BLaER1 treated with 17β-estradiol and CSF1 and Interleukin-3, amounts not matched to agents 10 nM and 100 nM (cell line): ENCODE measurements around the gene PRDM16.
A peak's percentile ranks its signal among the peaks of the same experiment; 100 is the strongest.

Experiments used
- H3K27ac ChIP-seq, 11 experiments: shearing (Covaris generic); formaldehyde crosslinking; 2 replicates each; pipeline ENCODE4 v1.8.1; 2022
- H3K27me3 ChIP-seq, 11 experiments: shearing (Covaris generic); formaldehyde crosslinking; 2 replicates each; pipeline ENCODE4 v1.8.1; 2022
- H3K36me3 ChIP-seq, 11 experiments: shearing (Covaris generic); formaldehyde crosslinking; 2 replicates each; pipeline ENCODE4 v1.8.1; 2022
- H3K4me1 ChIP-seq, 10 experiments: shearing (Covaris generic); formaldehyde crosslinking; 2 replicates each; pipeline ENCODE4 v1.8.1; 2022
- H3K4me2 ChIP-seq, 11 experiments: shearing (Covaris generic); formaldehyde crosslinking; 2 replicates each; pipeline ENCODE4 v1.8.1; 2022
- H3K4me3 ChIP-seq, 10 experiments: shearing (Covaris generic); formaldehyde crosslinking; 2 replicates each; pipeline ENCODE4 v1.8.1; 2022
- H3K9ac ChIP-seq, 11 experiments: shearing (Covaris generic); formaldehyde crosslinking; 2 replicates each; pipeline ENCODE4 v1.8.1; 2022
- H3K9me3 ChIP-seq, 11 experiments: shearing (Covaris generic); formaldehyde crosslinking; replicated peaks in 1 of 11; 2 replicates each; pipeline ENCODE4 v1.8.1; 2022
- H4K20me1 ChIP-seq, 11 experiments: shearing (Covaris generic); formaldehyde crosslinking; 2 replicates each; pipeline ENCODE4 v1.8.1; 2022
- Cebpa-rat ChIP-seq, 11 experiments: shearing (Covaris generic); IDR thresholded peaks; 2 replicates each; pipeline ENCODE4 v1.8.1; 2022

Gene PRDM16

GRCh38 chr1:3377604-3378279 is 308.7 kb downstream of the PRDM16 start:
- Histone ChIP-seq H3K4me3 (no peak overlapping the region), H4K20me1 (peaks cover 0 to 85% (median 48%) of the 10 kb centered on the region in 11 experiments; a peak in 16 of 22 replicates), H3K9ac (no peak overlapping the region), H3K27me3 (peaks cover 76 to 90% (median 87%) of the 10 kb centered on the region in 11 experiments), H3K4me2 (no peak overlapping the region), H3K27ac (no peak overlapping the region), H3K4me1 (peaks cover 18 to 57% (median 49%) of the 10 kb centered on the region in 10 experiments; a peak in 19 of 20 replicates), H3K36me3 (no peaks in the 10 kb centered on the region), H3K9me3 (no peaks in the 10 kb centered on the region)
- no peak for TF ChIP-seq Cebpa-rat (IDR thresholded peaks at IDR 0.05)

DNA sequence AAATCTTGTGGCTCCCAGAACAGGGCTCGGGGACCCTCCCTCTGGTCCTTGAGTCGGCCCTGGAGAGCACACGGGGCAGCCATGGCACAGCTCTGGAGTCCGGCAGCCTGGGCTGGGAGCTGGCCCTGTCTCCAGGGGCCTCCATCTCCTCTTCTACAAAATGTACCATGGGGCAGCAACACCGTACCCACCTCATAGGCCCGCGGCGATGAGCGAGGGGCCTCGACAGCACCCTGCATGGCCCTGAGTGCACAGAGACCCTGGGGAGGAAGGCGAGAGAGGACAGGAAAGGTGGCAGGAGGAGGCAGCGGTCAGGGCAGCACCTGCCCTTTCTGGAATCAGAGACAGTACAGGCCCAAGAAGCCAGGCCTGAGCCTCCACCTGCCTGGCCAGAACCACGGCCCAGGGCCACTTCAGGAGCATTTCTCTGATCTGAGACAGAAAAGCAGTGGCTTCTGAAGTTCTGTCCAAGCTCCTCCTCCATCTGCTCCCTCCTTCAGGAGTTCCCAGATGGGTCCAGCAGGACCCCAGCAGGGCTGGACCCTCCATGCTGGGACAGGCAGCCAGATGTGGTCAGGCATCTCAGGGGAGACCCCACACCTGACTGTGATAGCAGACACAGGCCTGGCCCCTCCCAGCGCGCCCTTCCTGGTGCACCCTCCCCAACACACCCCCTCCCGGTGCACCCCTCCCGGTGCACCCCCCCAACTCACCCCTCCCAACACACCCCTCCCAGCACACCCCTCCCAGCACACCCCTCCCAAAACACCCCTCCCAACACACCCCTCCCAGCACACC is 309.6 kb downstream of the PRDM16 start:
- H3K9ac ChIP-seq = no peak overlapping the region
- H4K20me1 ChIP-seq = peaks cover 0 to 85% (median 47%) of the 10 kb centered on the region in 11 experiments; a peak in 16 of 22 replicates

GRCh38 chr1:3379934-3380333 is 310.9 kb downstream of the PRDM16 start:
- Histone ChIP-seq H3K27ac (no peak overlapping the region), H3K4me1 (peaks cover 5 to 49% (median 32%) of the 10 kb centered on the region in 10 experiments; a peak in 19 of 20 replicates), H3K4me3 (no peak overlapping the region), H4K20me1 (peaks cover 0 to 86% (median 47%) of the 10 kb centered on the region in 11 experiments; a peak in 16 of 22 replicates), H3K4me2 (peak overlapping the region in 9 of 11 experiments; percentile 12 to 84 (median 76); a peak in 17 of 22 replicates), H3K36me3 (no peaks in the 10 kb centered on the region), H3K9ac (peak overlapping the region in 1 of 11 experiments; percentile 29; a peak in 1 of 22 replicates), H3K27me3 (peaks cover 67 to 90% (median 84%) of the 10 kb centered on the region in 11 experiments), H3K9me3 (no peaks in the 10 kb centered on the region)
- TF ChIP-seq Cebpa-rat (IDR thresholded peaks at IDR 0.05) = no peak

More for the DNA sequence above, 309.6 kb downstream of the PRDM16 start:
- no peak overlapping the region for H3K4me2 ChIP-seq
- no peaks in the 10 kb centered on the region for H3K36me3 ChIP-seq
- H3K27ac ChIP-seq = no peak overlapping the region
- TF ChIP-seq Cebpa-rat (IDR thresholded peaks at IDR 0.05) = no peak
- H3K9me3 ChIP-seq = no peaks in the 10 kb centered on the region
- peaks cover 9 to 55% (median 44%) of the 10 kb centered on the region in 10 experiments; a peak in 19 of 20 replicates for H3K4me1 ChIP-seq
- no peak overlapping the region for H3K4me3 ChIP-seq
- peaks cover 73 to 90% (median 86%) of the 10 kb centered on the region in 11 experiments for H3K27me3 ChIP-seq

DNA sequence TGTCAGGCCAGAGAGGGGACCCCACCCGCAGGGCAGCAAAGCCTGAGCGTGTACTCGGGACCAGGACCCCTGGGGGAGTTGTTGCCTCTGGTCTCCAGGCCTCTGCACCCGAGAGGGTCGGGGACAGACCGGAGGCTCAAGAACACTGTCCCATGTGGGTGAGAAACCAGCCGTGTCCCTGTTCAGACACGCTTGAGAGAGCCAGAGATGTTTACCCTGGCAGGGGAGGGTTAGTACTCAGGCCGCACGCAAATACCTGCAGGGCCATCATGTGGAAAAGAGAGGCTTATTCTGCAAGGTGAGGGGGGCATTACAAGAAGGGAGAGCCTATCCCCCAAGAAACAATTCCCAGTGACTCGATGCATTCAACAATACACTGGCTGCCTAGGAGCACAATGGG is 311.5 kb downstream of the PRDM16 start:
- no peak for TF ChIP-seq Cebpa-rat (IDR thresholded peaks at IDR 0.05)
- Histone ChIP-seq H3K9me3 (no peaks in the 10 kb centered on the region), H3K4me3 (no peak overlapping the region), H3K36me3 (no peaks in the 10 kb centered on the region), H3K9ac (peak overlapping the region in 1 of 11 experiments; percentile 29; a peak in 1 of 22 replicates), H3K27ac (no peak overlapping the region), H3K27me3 (peaks cover 67 to 90% (median 84%) of the 10 kb centered on the region in 11 experiments), H4K20me1 (peaks cover 0 to 86% (median 49%) of the 10 kb centered on the region in 11 experiments; a peak in 16 of 22 replicates), H3K4me1 (peaks cover 5 to 44% (median 32%) of the 10 kb centered on the region in 10 experiments; a peak in 19 of 20 replicates), H3K4me2 (peak overlapping the region in 9 of 11 experiments; percentile 12 to 84 (median 76); a peak in 18 of 22 replicates)

DNA sequence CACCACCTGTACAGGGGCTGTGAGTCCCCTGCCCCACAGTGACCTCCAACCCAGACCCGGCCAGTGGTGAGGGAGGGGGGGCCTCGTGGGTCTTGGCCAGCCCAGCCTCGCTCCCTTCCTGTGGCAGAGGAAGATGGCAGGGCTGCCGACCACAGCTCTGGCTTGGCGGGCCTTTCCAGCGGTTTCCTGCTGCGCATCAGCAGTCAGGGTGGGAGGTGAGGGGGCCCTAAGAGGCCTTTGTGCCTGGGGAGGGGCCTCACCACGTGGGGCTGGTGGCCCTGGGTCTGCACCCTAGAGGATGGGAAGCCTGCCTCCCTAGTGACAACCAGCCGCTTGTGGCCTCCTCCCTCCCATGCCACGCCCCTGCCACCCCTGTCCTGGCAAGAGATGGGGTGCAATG is 312.9 kb downstream of the PRDM16 start:
- peaks cover 0 to 86% (median 56%) of the 10 kb centered on the region in 11 experiments; a peak in 16 of 22 replicates for H4K20me1 ChIP-seq
- H3K4me3 ChIP-seq = peak overlapping the region in 1 of 10 experiments; percentile 19; a peak in 2 of 20 replicates
- peaks cover 67 to 90% (median 84%) of the 10 kb centered on the region in 11 experiments for H3K27me3 ChIP-seq
- no peak overlapping the region for H3K27ac ChIP-seq
- H3K4me1 ChIP-seq = peaks cover 5 to 46% (median 33%) of the 10 kb centered on the region in 10 experiments; a peak in 19 of 20 replicates
- TF ChIP-seq Cebpa-rat (IDR thresholded peaks at IDR 0.05) = no peak
- H3K36me3 ChIP-seq = no peaks in the 10 kb centered on the region
- no peak overlapping the region for H3K9ac ChIP-seq
- peak overlapping the region; percentile 24 to 84 (median 73); a peak in 20 of 22 replicates for H3K4me2 ChIP-seq
- no peaks in the 10 kb centered on the region for H3K9me3 ChIP-seq

GRCh38 chr1:3382326-3383057 is 313.5 kb downstream of the PRDM16 start:
- Histone ChIP-seq H3K9ac (no peak overlapping the region), H3K9me3 (no peaks in the 10 kb centered on the region), H3K36me3 (no peaks in the 10 kb centered on the region), H3K4me1 (peaks cover 5 to 52% (median 39%) of the 10 kb centered on the region in 10 experiments; a peak in 19 of 20 replicates), H4K20me1 (peaks cover 0 to 86% (median 56%) of the 10 kb centered on the region in 11 experiments; a peak in 16 of 22 replicates), H3K4me2 (peak overlapping the region; percentile 24 to 84 (median 73); a peak in 18 of 22 replicates), H3K27ac (no peak overlapping the region), H3K27me3 (peaks cover 67 to 90% (median 84%) of the 10 kb centered on the region in 11 experiments), H3K4me3 (no peak overlapping the region)
- TF ChIP-seq Cebpa-rat (IDR thresholded peaks at IDR 0.05) = no peak

GRCh38 chr1:3383679-3384078 is 314.7 kb downstream of the PRDM16 start:
- H3K9ac ChIP-seq = no peak overlapping the region
- H4K20me1 ChIP-seq = peaks cover 0 to 85% (median 66%) of the 10 kb centered on the region in 11 experiments; a peak in 17 of 22 replicates
- H3K9me3 ChIP-seq = no peaks in the 10 kb centered on the region
- peaks cover 68 to 90% (median 84%) of the 10 kb centered on the region in 11 experiments for H3K27me3 ChIP-seq
- H3K36me3 ChIP-seq = no peaks in the 10 kb centered on the region
- H3K27ac ChIP-seq = no peak overlapping the region
- H3K4me3 ChIP-seq = no peak overlapping the region
- no peak overlapping the region for H3K4me2 ChIP-seq
- H3K4me1 ChIP-seq = peaks cover 6 to 64% (median 47%) of the 10 kb centered on the region in 10 experiments; a peak in 19 of 20 replicates
- no peak for TF ChIP-seq Cebpa-rat (IDR thresholded peaks at IDR 0.05)

DNA sequence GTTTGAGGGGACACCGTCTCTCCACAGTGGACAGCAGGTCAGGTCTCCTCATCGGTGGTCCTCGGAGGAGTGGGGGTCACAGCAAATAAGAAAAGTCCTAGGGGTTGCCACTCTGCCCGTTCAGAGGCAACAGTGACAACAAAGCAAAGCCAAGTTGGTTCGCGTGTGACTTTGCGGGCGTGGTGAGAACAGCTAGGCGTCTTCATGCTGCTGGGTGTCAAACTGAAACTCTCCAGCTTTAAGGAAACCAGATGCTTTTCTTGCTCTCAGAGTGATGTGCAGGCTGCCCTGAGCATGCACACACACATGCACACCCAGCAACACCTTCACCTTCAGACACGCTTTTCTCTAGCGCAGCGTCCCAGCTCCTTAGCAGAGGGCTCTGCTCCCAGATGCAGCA is 315.4 kb downstream of the PRDM16 start:
- peaks cover 0 to 90% (median 74%) of the 10 kb centered on the region in 11 experiments; a peak in 17 of 22 replicates for H4K20me1 ChIP-seq
- no peak for TF ChIP-seq Cebpa-rat (IDR thresholded peaks at IDR 0.05)
- H3K4me3 ChIP-seq = no peak overlapping the region
- peaks cover 76 to 95% (median 92%) of the 10 kb centered on the region in 11 experiments for H3K27me3 ChIP-seq
- no peaks in the 10 kb centered on the region for H3K36me3 ChIP-seq
- no peak overlapping the region for H3K27ac ChIP-seq
- H3K4me2 ChIP-seq = no peak overlapping the region
- no peaks in the 10 kb centered on the region for H3K9me3 ChIP-seq
- H3K9ac ChIP-seq = no peak overlapping the region
- peaks cover 13 to 71% (median 54%) of the 10 kb centered on the region in 10 experiments; a peak in 19 of 20 replicates for H3K4me1 ChIP-seq
